Stomach (tissue), 4 donors: ENCODE measurements around the gene PRKCQ.

Experiments
- CTCF ChIP-seq, 7 experiments: fragments of 450-650 bp in 4 of 7; fragments of 200-600 bp in 3 of 7; sonication (generic) in 3 of 7; IDR thresholded peaks; one replicate each; pipeline ENCODE4 v1.5.1; 2016 to 2019; ENCODE audit warnings: antibody characterized with exemption in 7 of 7, control low read depth in 2 of 7, mild to moderate bottlenecking in 1 of 7
- EP300 ChIP-seq: sonication (generic); formaldehyde crosslinking; IDR thresholded peaks from one replicate; pipeline ENCODE4 v1.6.1; 2017; ENCODE audit warnings: antibody characterized with exemption
- POLR2A ChIP-seq, 4 donors: fragments of 450-650 bp; IDR thresholded peaks; one replicate each; pipeline ENCODE4 v1.6.1; 2016; ENCODE audit warnings: antibody characterized with exemption in 4 of 4, control low read depth in 2 of 4, mild to moderate bottlenecking in 1 of 4, moderate library complexity in 1 of 4

GRCh38 chr10:6564367-6564766 lies 15.7 kb downstream of the PRKCQ start:
- TF ChIP-seq CTCF (IDR thresholded peaks at IDR 0.05) = no peak
- TF ChIP-seq EP300 = no peak
- TF ChIP-seq POLR2A (IDR thresholded peaks at IDR 0.05) = no peak
